CD4-positive, alpha-beta T cell treated with Interleukin-2 at 100 ng/mL for 4 hours (primary cell): Measurements from ENCODE around the gene STK36.

Experiments
- DNase-seq: peaks from one replicate; pipeline ENCODE4 v3.0.0-alpha.2; 2020; ENCODE audit warnings: low spot score

The STK36 gene

GRCh38 chr2:218720048-218721041 lies 48.5 kb downstream of the STK36 start:
- DNase-seq = no peak

GRCh38 chr2:218721488-218721887 lies 49.6 kb downstream of the STK36 start:
- no peak for DNase-seq

GRCh38 chr2:218721934-218722333 lies 50.0 kb downstream of the STK36 start:
- no peak for DNase-seq

GRCh38 chr2:218722419-218722818 lies 50.5 kb downstream of the STK36 start:
- no peak for DNase-seq

GRCh38 chr2:218722876-218723785 lies 51.2 kb downstream of the STK36 start:
- DNase-seq = no peak

GRCh38 chr2:218726004-218726574 lies 54.2 kb downstream of the STK36 start:
- no peak for DNase-seq

GRCh38 chr2:218727502-218728165 lies 55.7 kb downstream of the STK36 start:
- DNase-seq = no peak

GRCh38 chr2:218729640-218730039 lies 57.8 kb downstream of the STK36 start:
- DNase-seq = no peak

- no peak for DNase-seq
Measured at GRCh38 chr2:218732052-218732760, 60.3 kb downstream of the STK36 start.

GRCh38 chr2:218732761-218733158 lies 60.9 kb downstream of the STK36 start:
- DNase-seq = no peak

GRCh38 chr2:218733171-218734021 lies 61.5 kb downstream of the STK36 start:
- DNase-seq = peak; percentile 15

GRCh38 chr2:218734190-218734975 lies 62.5 kb downstream of the STK36 start:
- DNase-seq = no peak

- DNase-seq = no peak
Measured at GRCh38 chr2:218736531-218736930, 64.6 kb downstream of the STK36 start.

GRCh38 chr2:218743068-218743467 lies 71.2 kb downstream of the STK36 start:
- DNase-seq = no peak

GRCh38 chr2:218744615-218745014 lies 72.7 kb downstream of the STK36 start:
- DNase-seq = no peak

GRCh38 chr2:218745160-218745558 lies 73.3 kb downstream of the STK36 start:
- no peak for DNase-seq

GRCh38 chr2:218745559-218746469 lies 73.9 kb downstream of the STK36 start:
- no peak for DNase-seq

GRCh38 chr2:218746470-218746795 lies 74.5 kb downstream of the STK36 start:
- DNase-seq = no peak
